Tibial nerve (tissue), 4 donors: ENCODE measurements around the gene PLPP3. TPM values are rescaled to one million over a fixed set of nuclear protein-coding genes. Genes with fewer than 3 reads are reported as not detected.
"Not testable (repeated sequence)": the region's sequence is repeated elsewhere in the genome, so short reads cannot be mapped to it uniquely, and the experiment has no call there.

Source experiments
- DNase-seq, 2 donors: peaks; one replicate each; pipeline ENCODE4 v3.0.0-alpha.2; 2019; ENCODE audit warnings: low spot score in 2 of 2
- H3K27ac ChIP-seq, 4 donors: fragments of 200-600 bp; sonication (generic) in 3 of 4; one replicate each; pipeline ENCODE4 v1.5.1; 2017 to 2019; ENCODE audit warnings: mild to moderate bottlenecking in 1 of 4
- H3K27me3 ChIP-seq, 2 donors: fragments of 200-600 bp; sonication (generic) in 1 of 2; one replicate each; pipeline versions ENCODE4 v1.5.1 to v1.6.0; 2017 to 2019
- H3K36me3 ChIP-seq, 3 donors: fragments of 200-600 bp; sonication (generic); one replicate each; pipeline ENCODE4 v1.5.1; 2018 to 2019
- H3K4me1 ChIP-seq, 4 donors: fragments of 200-600 bp; sonication (generic) in 3 of 4; one replicate each; pipeline ENCODE4 v1.5.1; 2017 to 2019
- H3K4me3 ChIP-seq, 4 donors: fragments of 200-600 bp; sonication (generic) in 3 of 4; one replicate each; pipeline ENCODE4 v1.5.1; 2017 to 2019; ENCODE audit warnings: mild to moderate bottlenecking in 1 of 4, moderate library complexity in 1 of 4
- H3K9me3 ChIP-seq, 4 donors: fragments of 200-600 bp; sonication (generic) in 3 of 4; one replicate each; pipeline ENCODE4 v1.5.1; 2017 to 2019
- EP300 ChIP-seq, 2 donors: sonication (generic); formaldehyde crosslinking; IDR thresholded peaks; one replicate each; pipeline ENCODE4 v1.6.1; 2017; ENCODE audit warnings: antibody characterized with exemption in 2 of 2, mild to moderate bottlenecking in 1 of 2
- POLR2A ChIP-seq, 2 donors: fragments of 450-650 bp; IDR thresholded peaks; one replicate each; pipeline ENCODE4 v1.6.1; 2017; ENCODE audit warnings: antibody characterized with exemption in 2 of 2, mild to moderate bottlenecking in 2 of 2, moderate library complexity in 2 of 2
- WGBS, 2 donors: methylation state at CpG; one replicate each; pipeline ENCODE4 v1.1.5; 2018; 5-methylcytosine and 5-hydroxymethylcytosine counted together
- total RNA-seq, 4 donors: library from RNA; depleted of rRNA; stranded (reverse); fragments of >200 nt; gene quantifications; one replicate each; pipeline ENCODE4 v1.1.0, GENCODE V29; 2016
- TF ChIP-seq, protein P1 (sequence below), 5 experiments: fragments of 200-600 bp in 3 of 5; fragments of 450-650 bp in 2 of 5; sonication (generic) in 3 of 5; IDR thresholded peaks; one replicate each; pipeline ENCODE4 v1.5.1; 2016 to 2019; ENCODE audit warnings: antibody characterized with exemption in 5 of 5, mild to moderate bottlenecking in 3 of 5, moderate library complexity in 2 of 5

PLPP3 gene
- total RNA-seq, 4 donors from 2014 or later, result 139 to 307 (median 267) TPM

DNA sequence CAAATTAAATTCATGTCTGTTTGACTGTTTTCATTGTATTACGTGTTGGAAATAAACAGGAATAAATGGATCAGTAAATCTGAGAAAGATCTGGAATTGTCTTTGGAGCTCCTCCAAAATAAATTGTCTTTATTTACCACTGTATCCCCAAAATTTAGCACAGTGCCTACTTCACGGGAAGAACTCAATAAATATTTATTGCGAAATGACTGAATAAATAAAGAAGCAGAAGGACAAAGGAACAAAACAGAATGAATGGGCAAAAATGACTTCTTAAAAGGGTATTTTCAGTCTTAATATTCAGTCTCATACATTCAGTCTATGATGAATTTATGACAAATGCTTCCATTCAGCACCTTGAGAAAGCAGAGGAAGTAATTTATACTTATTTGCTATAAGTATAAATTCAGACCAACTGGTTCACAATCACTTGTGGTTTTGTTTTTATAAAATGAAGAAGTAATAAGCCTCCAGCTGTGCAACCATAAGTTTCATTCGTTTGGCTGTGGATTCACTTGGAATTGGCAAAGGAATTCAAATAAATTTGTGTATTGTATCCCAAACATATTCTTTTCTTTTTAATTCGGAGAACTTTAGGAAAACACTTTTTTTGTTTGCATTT lies 46.6 kb upstream of the PLPP3 start:
- H3K4me3 ChIP-seq, result no peak overlapping the region
- no peaks in the 10 kb centered on the region for H3K27me3 ChIP-seq
- TF ChIP-seq, protein P1, sequence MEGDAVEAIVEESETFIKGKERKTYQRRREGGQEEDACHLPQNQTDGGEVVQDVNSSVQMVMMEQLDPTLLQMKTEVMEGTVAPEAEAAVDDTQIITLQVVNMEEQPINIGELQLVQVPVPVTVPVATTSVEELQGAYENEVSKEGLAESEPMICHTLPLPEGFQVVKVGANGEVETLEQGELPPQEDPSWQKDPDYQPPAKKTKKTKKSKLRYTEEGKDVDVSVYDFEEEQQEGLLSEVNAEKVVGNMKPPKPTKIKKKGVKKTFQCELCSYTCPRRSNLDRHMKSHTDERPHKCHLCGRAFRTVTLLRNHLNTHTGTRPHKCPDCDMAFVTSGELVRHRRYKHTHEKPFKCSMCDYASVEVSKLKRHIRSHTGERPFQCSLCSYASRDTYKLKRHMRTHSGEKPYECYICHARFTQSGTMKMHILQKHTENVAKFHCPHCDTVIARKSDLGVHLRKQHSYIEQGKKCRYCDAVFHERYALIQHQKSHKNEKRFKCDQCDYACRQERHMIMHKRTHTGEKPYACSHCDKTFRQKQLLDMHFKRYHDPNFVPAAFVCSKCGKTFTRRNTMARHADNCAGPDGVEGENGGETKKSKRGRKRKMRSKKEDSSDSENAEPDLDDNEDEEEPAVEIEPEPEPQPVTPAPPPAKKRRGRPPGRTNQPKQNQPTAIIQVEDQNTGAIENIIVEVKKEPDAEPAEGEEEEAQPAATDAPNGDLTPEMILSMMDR (IDR thresholded peaks at IDR 0.05), result no peak
- TF ChIP-seq EP300 (IDR thresholded peaks at IDR 0.05), result no peak
- TF ChIP-seq POLR2A (IDR thresholded peaks at IDR 0.05), result no peak

DNA sequence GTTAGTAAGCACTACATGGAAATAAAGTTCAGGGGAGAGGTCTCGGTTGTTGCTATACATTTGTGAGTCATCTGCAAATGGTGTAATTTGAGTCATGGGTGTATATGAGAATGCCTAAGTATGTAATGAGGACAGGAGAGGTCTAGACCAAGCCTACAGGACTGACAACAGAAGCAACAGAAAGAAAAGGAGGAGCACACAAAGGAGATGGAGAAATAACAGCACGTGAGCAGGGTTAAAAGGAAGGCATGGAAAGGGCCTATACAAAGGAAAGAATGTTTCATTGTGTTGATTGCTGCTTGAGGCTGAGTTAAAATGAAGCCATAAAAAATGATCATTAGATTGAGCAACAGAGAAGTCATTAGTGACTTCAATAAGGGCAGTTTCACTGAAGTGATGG lies 37.8 kb upstream of the PLPP3 start:
- Histone ChIP-seq H3K27ac (no peak overlapping the region), H3K36me3 (no peaks in the 10 kb centered on the region), H3K27me3 (no peaks in the 10 kb centered on the region), H3K4me1 (no peaks in the 10 kb centered on the region), H3K9me3 (no peaks in the 10 kb centered on the region), H3K4me3 (no peak overlapping the region)
- no peak for DNase-seq
- TF ChIP-seq EP300 (IDR thresholded peaks at IDR 0.05), result no peak
- TF ChIP-seq, protein P1 (IDR thresholded peaks at IDR 0.05), result no peak
- TF ChIP-seq POLR2A (IDR thresholded peaks at IDR 0.05), result no peak
- WGBS, 2 donors, result 68 to 71% methylated on average over 2 of the region's 2 CpGs

More for the DNA sequence above, 46.6 kb upstream of the PLPP3 start:
- H3K36me3 ChIP-seq, result no peaks in the 10 kb centered on the region
- peaks cover 0 to 20% (median 0%) of the 10 kb centered on the region in 4 donors for H3K4me1 ChIP-seq
- no peaks in the 10 kb centered on the region for H3K9me3 ChIP-seq
- WGBS, 2 donors, result 22 to 26% methylated on average over 5 of the region's 5 CpGs
- no peak overlapping the region for H3K27ac ChIP-seq
- DNase-seq, result no peak

DNA sequence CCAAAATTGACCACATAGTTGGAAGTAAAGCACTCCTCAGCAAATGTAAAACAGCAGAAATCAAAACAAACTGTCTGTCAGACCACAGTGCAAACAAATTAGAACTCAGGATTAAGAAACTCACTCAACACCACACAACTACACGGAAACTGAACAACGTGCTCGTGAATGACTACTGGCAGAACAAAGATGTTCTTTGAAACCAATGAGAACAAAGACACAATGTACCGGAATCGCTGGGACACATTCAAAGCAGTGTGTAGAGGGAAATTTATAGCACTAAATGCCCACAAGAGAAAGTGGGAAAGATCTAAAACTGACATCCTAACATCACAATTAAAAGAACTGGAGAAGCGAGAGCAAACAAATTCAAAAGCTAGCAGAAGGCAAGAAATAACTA lies 31.4 kb upstream of the PLPP3 start:
- DNase-seq, H3K4me1 ChIP-seq, H3K27ac ChIP-seq, H3K27me3 ChIP-seq, H3K4me3 ChIP-seq, H3K36me3 ChIP-seq: not testable (repeated sequence)
- peaks cover 0 to 13% (median 0%) of the 10 kb centered on the region in 4 donors for H3K9me3 ChIP-seq
- 54 to 64% methylated on average over 6 of the region's 6 CpGs for WGBS, 2 donors

DNA sequence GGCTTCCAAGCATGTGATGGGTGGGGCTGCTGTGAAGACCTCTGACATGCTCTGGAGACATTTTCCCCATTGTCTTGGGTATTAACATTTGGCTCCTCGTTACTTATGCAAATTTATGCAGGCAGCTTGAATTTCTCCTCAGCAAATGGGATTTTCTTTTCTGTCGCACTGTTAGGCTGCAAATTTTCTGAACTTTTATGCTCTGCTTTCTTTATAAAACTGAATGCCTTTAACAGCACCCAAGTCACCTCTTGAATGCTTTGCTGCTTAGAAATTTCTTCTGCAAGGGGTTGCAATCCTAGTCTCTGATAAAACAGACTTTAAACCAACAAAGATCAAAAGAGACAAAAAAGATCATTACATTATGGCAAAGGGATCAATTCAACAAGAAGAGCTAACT lies 30.7 kb upstream of the PLPP3 start:
- H3K36me3 ChIP-seq, result not testable (repeated sequence)
- 47 to 72% methylated on average over 2 of the region's 2 CpGs for WGBS, 2 donors

DNA sequence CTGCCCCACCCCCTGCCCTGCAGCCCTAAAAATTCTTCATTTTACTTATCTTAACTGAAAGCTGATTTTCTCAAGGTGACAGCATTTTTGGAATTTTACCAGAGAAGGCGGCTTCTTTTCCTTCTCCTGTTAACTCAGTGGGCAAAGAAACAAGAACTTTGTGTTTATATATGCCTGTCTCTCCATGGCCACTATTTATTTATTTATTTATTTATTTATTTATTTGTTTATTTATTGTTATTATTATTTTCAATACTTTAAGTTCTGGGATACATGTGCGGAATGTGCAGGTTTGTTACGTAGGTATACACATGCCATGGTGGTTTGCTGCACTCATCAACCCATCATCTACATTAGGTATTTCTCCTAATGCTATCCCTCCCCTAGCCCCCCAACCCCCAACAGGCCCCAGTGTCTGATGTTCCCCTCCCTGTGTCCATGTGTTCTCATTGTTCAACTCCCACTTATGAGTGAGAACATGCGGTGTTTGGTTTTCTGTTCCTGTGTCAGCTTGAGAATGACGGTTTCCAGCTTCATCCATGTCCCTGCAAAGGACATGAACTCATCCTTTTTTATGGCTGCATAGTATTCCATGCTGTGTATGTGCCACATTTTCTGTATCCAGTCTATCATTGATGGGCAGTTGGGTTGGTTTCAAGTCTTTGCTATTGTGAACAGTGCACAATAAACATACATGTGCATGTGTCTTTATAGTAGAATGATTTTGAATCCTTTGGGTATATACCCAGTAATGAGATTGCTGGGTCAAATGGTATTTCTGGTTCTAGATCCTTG lies 16.2 kb upstream of the PLPP3 start:
- H3K27me3 ChIP-seq, H3K9me3 ChIP-seq, DNase-seq, H3K4me1 ChIP-seq, H3K27ac ChIP-seq, H3K4me3 ChIP-seq, H3K36me3 ChIP-seq: not testable (repeated sequence)
- 94 to 97% methylated on average over 5 of the region's 5 CpGs for WGBS, 2 donors

More for the DNA sequence above, 30.7 kb upstream of the PLPP3 start:
- H3K27me3 ChIP-seq, DNase-seq, H3K27ac ChIP-seq, H3K4me3 ChIP-seq, H3K4me1 ChIP-seq: not testable (repeated sequence)
- H3K9me3 ChIP-seq, result peaks cover 0 to 13% (median 0%) of the 10 kb centered on the region in 4 donors

DNA sequence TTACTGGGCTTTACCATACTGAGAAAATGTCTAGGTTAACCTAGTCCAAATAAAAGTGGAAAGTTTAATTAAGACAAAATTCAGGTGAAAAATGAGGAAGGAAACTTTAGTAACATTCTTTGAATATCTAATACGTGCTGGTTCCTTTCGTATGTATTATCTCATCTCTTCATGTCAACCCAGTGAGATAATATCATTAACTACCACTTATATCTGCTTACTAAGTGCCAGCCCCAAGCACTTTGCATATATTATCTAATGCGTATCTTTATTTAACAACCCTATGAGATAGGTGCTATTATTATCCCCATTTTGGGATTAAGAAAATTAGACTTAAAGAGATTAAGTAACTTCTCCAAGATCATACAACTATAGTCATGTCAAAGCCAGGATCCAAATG lies 12.5 kb upstream of the PLPP3 start:
- no peak for DNase-seq
- H3K36me3 ChIP-seq, result no peaks in the 10 kb centered on the region
- WGBS, 2 donors, result 54 to 61% methylated on average over 3 of the region's 3 CpGs
- H3K4me3 ChIP-seq, result no peak overlapping the region
- H3K27ac ChIP-seq, result no peak overlapping the region
- no peaks in the 10 kb centered on the region for H3K27me3 ChIP-seq
- no peaks in the 10 kb centered on the region for H3K9me3 ChIP-seq
- H3K4me1 ChIP-seq, result no peaks in the 10 kb centered on the region
- TF ChIP-seq EP300 (IDR thresholded peaks at IDR 0.05) (no peak), POLR2A (IDR thresholded peaks at IDR 0.05) (no peak)
- TF ChIP-seq, protein P1 (IDR thresholded peaks at IDR 0.05), result no peak
